Left ventricle myocardium inferior (tissue), 1 donor: ENCODE results near the gene PCDH8. TPM values are rescaled to one million over a fixed set of nuclear protein-coding genes. Genes with fewer than 3 reads are reported as not detected.

Experiments
- DNase-seq: peaks from one replicate; pipeline ENCODE4 v3.0.0-alpha.2; 2020
- H3K27ac ChIP-seq: fragments of 200-600 bp; replicated peaks from 2 replicates; pipeline ENCODE4 v1.8.0; 2021
- H3K27me3 ChIP-seq: fragments of 200-600 bp; 2 replicates; pipeline ENCODE4 v1.8.0; 2021; ENCODE audit warnings: low read depth
- H3K36me3 ChIP-seq: fragments of 200-600 bp; 2 replicates; pipeline ENCODE4 v1.8.0; 2021
- H3K4me1 ChIP-seq: fragments of 200-600 bp; 2 replicates; pipeline ENCODE4 v1.8.0; 2021
- H3K4me3 ChIP-seq: fragments of 200-600 bp; 2 replicates; pipeline ENCODE4 v1.8.0; 2021; ENCODE audit warnings: mild to moderate bottlenecking, moderate library complexity
- H3K9me3 ChIP-seq: fragments of 200-600 bp; replicated peaks from 2 replicates; pipeline ENCODE4 v1.8.0; 2021
- intact Hi-C: fragments of 100-400 bp; cut with micrococcal nuclease; formaldehyde crosslinking; loops from one replicate; pipeline ENCODE4 v1.11.0; 2022
- total RNA-seq: library from RNA; stranded (reverse); fragmentation: NEBNext Ultra II Directional; extraction: Animal tissue kit (Norgen Biotek cat#: 25700); gene quantifications from one replicate; pipeline ENCODE4 v1.2.1, GENCODE V29; 2021
- TF ChIP-seq, protein P1 (sequence below): fragments of 200-600 bp; IDR thresholded peaks from 2 replicates; pipeline ENCODE4 v1.8.0; 2021; ENCODE audit warnings: antibody characterized with exemption, mild to moderate bottlenecking, borderline replicate concordance
- donor health status: DM: no; HTN: yes; CAD: no; lungs with severe emphysema.

PCDH8 gene
- total RNA-seq, 1 donor from 2014 or later = not detected

DNA sequence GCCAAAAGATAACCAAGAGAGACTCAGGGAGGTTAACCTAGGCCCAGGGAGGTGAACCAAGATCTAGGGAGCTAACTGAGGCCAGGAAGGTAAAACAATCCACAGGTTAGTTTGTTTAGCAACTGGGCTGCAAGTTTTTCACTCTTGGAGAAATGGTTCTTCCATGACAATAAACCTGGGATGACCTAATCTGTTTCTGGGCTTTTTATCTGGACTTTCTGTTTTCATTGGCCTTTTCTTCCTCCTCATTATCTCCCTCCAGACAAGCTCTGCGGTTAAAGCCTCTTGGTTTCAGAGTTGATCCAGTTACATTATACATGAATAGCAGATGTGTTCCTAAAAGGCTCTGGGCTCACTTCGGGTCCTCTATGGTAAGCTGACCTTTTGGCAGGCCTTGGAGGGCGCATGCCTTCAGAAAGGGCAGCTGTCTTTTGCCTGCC lies 44.2 kb downstream of the PCDH8 start:
- TF ChIP-seq, protein P1, sequence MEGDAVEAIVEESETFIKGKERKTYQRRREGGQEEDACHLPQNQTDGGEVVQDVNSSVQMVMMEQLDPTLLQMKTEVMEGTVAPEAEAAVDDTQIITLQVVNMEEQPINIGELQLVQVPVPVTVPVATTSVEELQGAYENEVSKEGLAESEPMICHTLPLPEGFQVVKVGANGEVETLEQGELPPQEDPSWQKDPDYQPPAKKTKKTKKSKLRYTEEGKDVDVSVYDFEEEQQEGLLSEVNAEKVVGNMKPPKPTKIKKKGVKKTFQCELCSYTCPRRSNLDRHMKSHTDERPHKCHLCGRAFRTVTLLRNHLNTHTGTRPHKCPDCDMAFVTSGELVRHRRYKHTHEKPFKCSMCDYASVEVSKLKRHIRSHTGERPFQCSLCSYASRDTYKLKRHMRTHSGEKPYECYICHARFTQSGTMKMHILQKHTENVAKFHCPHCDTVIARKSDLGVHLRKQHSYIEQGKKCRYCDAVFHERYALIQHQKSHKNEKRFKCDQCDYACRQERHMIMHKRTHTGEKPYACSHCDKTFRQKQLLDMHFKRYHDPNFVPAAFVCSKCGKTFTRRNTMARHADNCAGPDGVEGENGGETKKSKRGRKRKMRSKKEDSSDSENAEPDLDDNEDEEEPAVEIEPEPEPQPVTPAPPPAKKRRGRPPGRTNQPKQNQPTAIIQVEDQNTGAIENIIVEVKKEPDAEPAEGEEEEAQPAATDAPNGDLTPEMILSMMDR = no peak
- H3K9me3 ChIP-seq = no peaks in the 10 kb centered on the region
- no peaks in the 10 kb centered on the region for H3K4me1 ChIP-seq
- H3K36me3 ChIP-seq = no peaks in the 10 kb centered on the region
- no peak overlapping the region for H3K27ac ChIP-seq
- DNase-seq = no peak
- H3K27me3 ChIP-seq = peaks cover 9% of the 10 kb centered on the region
- no peak overlapping the region for H3K4me3 ChIP-seq
- intact Hi-C loops = no loop called here

- intact Hi-C loops = no loop called here
Observed at GRCh38 chr13:52800856-52801255, 47.6 kb downstream of the PCDH8 start.

DNA sequence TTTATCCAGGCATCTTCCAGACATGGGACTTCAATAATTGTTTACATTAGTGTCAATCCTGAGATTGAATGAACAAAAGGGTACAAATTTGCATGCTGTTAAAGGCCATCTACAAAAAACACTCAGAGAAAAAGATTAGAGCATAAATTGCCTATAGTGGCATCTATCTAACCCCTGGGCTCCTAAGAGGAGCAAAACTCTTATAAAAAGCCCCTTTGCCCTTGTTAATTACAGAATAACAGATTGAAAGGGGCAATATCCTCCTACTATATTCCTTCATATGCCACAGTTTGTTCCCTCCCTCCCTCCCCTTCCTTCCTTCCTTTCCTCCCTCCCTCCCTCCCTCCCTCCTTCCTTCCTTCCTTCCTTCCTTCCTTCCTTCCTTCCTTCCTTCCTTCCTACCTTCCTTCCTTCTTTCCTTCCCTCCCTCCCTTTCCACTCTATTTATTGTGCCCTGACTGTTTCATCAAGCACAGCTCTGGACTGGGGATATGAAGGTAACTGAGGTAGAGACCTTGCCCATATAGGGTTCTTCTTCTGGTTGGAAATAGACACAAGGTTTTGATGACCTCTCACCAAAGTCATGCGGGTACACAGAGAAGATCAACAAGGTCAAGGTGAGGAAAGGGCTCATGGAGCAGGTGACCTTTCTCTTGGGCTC lies 49.5 kb downstream of the PCDH8 start:
- no peak for DNase-seq
- Histone ChIP-seq H3K27ac (no peak overlapping the region), H3K27me3 (peaks cover 37% of the 10 kb centered on the region), H3K4me1 (no peaks in the 10 kb centered on the region), H3K36me3 (no peaks in the 10 kb centered on the region), H3K4me3 (no peak overlapping the region), H3K9me3 (no peaks in the 10 kb centered on the region)
- intact Hi-C loops = no loop called here
- TF ChIP-seq, protein P1 = no peak

More at GRCh38 chr13:52800856-52801255, 47.6 kb downstream of the PCDH8 start:
- Histone ChIP-seq H3K4me3 (no peak overlapping the region), H3K27me3 (peaks cover 27% of the 10 kb centered on the region), H3K36me3 (no peaks in the 10 kb centered on the region), H3K9me3 (no peaks in the 10 kb centered on the region), H3K27ac (no peak overlapping the region), H3K4me1 (no peaks in the 10 kb centered on the region)
- TF ChIP-seq, protein P1 = no peak
- DNase-seq = no peak

- Histone ChIP-seq H3K4me1 (no peaks in the 10 kb centered on the region), H3K4me3 (no peak overlapping the region), H3K9me3 (no peaks in the 10 kb centered on the region), H3K36me3 (no peaks in the 10 kb centered on the region), H3K27ac (no peak overlapping the region), H3K27me3 (peaks cover 28% of the 10 kb centered on the region)
- DNase-seq = no peak
- TF ChIP-seq, protein P1 = no peak
- intact Hi-C loops = no loop called here
Observed at GRCh38 chr13:52797176-52797575, 51.3 kb downstream of the PCDH8 start.

DNA sequence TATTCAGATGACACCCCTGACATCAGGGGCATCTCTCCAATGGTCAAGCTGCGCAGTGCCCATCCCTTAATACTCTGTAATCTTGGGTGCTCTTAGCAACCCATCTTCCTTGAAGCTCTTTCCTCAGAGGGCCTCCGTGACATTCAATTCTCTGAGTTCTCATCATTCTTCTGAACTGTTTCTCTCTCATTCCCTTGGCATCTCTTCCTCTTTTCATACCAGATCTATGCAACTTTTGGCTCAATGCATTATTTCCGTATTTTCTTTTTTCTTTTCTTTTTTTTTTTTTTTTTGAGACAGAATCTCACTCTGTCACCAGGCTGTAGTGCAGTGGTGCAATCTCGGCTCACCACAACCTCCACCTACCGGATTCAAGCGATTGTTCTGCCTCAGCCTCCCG lies 53.9 kb downstream of the PCDH8 start:
- intact Hi-C loops = no loop called here
- no peak for DNase-seq
- Histone ChIP-seq H3K27ac (no peak overlapping the region), H3K4me1 (no peaks in the 10 kb centered on the region), H3K4me3 (no peak overlapping the region), H3K27me3 (peaks cover 38% of the 10 kb centered on the region), H3K36me3 (no peaks in the 10 kb centered on the region), H3K9me3 (no peaks in the 10 kb centered on the region)
- TF ChIP-seq, protein P1 = no peak
